GM19455 (cell line): ENCODE data around the gene B4GALT5.

ENCODE experiments used
- ATAC-seq: cut with Tn5 transposase; IDR thresholded peaks from one replicate; pipeline ENCODE4 v1.9.1; 2021; ENCODE audit not compliant: unreplicated experiment

B4GALT5 gene

DNA sequence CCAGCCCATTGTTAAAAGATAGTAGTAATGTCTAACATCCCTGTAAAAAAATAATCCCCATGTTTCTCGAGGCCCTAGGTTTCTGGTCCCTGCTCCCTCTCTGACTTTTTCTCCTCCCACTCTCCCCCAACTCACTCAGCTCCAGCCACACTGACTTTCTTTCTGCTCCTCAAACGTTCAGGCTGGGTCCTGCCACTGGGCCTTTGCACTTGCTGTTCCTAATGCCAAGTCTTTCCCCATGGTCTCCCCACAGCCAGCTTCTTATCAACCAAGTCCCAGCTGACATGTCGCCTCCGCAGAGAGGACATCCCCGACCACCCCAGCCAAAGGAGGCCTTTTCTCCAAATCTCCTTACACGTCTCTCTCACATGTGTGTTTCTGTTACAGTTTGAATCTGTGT, 123.9 kb downstream of the B4GALT5 start:
- ATAC-seq, result no peak

DNA sequence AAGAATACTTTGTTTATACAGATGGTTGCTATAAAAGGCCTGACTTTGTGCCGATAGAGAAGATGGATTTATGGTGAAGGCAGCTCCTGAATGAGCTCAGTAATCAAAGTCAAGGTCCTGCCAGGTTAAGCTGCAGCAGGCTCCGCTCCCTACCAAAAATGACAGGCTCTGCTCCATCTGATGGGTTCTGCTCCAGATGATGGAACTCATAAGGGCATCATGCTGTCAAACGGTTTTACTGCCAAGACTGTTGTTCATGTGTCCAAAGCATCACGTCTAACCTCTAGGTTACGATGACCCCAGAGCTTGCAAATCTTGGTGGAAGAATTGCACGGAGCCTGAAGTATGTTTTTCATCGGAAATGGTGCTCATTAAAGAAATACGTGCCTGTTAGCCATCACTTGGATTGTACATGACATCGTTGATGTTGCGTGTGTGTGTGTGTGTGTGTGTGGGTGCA, 126.5 kb downstream of the B4GALT5 start:
- no peak for ATAC-seq

DNA sequence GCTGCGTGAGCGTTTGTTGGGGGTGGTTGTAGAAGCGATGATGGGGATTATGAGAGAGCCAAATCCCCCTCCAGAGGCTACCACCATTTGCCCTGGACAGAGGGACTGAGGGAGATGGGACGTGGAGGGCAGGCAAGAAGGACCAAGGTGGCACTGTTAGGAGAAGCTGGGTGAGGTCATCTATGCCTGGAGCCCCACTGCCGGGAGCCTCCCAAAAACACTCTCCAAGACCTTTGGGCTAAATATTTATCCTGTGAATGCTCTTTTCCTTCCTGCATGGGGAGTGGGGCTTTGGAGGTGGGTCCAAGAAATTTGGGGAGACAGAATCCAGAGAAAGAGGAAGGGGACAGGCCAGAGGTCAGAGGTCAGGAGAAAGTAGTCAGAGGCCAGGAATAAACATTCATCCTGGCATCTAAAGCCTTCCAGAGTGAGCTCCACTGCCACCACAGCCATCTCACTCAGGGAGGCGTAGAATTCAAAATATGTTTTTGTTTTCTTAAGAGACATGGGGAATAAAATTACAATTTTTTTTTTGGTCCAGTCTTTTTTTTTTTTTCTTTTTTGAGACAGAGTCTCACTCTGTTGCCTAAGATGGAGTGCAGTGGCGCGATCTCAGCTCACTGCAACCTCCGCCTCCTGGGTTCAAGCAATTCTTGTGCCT, 128.0 kb downstream of the B4GALT5 start:
- ATAC-seq, result no peak

DNA sequence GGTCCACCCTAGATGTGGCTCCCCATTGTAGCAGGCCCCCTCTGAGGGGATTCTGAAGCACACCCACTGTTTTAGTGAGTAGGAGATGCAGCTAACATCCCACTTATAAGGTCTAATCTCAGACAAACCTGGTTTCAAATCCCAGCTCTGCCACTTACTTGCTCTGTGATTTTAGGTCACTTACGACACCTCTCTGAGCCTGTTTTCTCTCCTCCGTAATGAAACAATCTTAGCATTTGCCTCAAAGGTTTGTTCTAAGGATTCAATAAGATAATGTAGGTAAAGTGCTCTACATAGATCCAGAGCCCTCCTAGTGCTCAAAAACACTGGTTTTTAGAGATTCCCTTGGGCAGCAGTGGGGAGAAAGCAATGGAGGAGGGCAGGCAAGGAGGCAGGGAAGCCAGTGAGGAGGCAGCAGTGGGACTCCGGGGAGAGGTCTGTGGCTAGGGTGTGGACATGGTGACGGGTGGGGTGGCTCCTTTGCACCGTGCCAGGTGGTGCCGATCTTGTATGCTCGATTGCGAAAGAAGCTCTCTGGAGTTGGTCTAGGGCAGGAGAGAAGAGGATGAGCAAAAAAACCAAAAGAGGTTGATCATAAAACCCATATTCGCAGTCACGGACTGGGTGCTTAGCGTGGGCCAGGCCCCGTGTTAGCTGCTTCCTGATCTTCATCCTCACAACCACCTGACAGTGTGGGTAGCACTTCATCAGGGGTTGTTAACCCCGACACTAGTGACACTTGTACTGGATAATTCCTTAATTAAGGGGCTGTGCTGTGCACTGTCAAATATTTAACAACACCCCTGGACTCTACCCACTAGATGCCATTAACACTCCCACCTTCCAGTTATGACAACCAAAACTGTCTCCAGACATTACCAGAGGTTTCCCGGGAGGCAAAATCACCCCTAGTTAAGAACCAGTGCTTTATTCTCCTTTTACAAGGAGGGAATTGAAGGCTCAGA, 129.0 kb downstream of the B4GALT5 start:
- ATAC-seq, result no peak

DNA sequence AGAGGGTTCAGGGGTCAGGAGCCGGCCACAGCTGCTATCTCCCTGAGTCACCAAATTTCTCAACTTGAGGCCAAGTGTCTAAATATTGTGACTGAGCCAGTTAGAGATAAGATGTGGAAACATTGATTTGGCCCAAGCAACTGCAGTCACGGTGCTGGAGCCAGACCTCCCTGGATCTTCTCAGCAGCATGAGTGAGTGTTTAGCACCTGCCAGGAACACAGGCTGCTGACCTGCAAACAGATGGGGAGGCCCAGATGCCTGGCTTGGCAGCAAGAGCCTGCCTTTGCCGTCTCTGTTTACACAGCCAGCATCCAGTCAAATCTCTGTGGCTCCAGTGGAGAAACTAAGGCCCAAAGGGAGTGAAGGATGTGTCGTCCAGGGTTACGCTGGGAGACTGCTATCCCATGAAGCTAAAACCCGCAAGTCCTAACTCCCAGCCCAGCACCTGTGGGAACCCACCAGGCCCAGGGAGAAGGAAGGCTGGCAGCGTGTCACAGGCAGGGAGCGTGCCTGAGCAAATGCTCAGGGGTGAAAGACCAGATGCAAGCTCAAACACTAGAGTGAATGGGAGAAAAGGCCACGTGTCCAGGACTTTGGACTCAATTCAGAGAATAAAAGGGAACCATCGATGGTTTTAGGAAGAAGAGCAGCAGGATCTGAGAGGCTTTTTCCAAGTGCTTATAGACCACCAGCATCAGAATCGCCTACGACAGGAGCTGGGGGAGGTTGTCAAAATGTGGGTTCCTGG, 129.8 kb downstream of the B4GALT5 start:
- no peak for ATAC-seq

DNA sequence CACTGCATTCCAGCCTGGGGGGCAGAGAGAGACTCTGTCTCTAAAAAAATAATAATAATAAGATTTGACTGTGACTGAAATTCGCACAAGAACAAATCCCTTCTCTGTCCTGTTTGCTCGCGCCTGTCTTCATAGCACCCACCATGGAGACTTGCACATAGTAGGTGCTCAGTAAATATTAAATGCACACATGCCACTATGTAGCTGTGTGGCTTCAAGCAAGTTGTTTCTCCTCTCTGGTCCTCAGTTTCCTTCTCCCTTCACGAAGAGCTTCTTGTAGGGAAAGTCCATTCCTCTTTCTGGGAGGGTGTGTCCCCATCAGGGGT, 130.4 kb downstream of the B4GALT5 start:
- ATAC-seq, result no peak
